BJ (cell line): Measurements from ENCODE around the gene ARHGAP45. TPM values are rescaled to one million over a fixed set of nuclear protein-coding genes. Genes with fewer than 3 reads are reported as not detected.

Experiments used
- CTCF ChIA-PET: fragments of 350-600 bp; formaldehyde crosslinking; extraction: SDS; loops from one replicate; lab custom pipeline; 2021; ENCODE audit warnings: antibody characterized with exemption, inconsistent platforms; lab: Yijun Ruan, JAX
- POLR2A ChIA-PET: fragments of 300-600 bp; sonication (Branson Sonifier 250); formaldehyde crosslinking; extraction: SDS; loops from one replicate; lab custom pipeline; 2021; ENCODE audit warnings: antibody characterized with exemption; lab: Charles Lee
- DNase-seq: peaks from one replicate; pipeline ENCODE4 v3.0.0-alpha.2; 2011; ENCODE audit warnings: low read depth
- H3K27me3 ChIP-seq: 2 replicates; pipeline ENCODE4 v1.6.0; 2011; ENCODE audit warnings: low read length; ENCODE audit not compliant: control insufficient read depth, insufficient read depth
- H3K36me3 ChIP-seq: 2 replicates; pipeline ENCODE4 v1.5.1; 2011; ENCODE audit warnings: low read length; ENCODE audit not compliant: control insufficient read depth, insufficient read depth
- H3K4me3 ChIP-seq: 2 replicates; pipeline ENCODE4 v1.5.1; 2011; ENCODE audit warnings: low read depth, mild to moderate bottlenecking, control low read depth, low read length
- polyA plus RNA-seq: library from polyadenylated mRNA; depleted of rRNA; stranded (reverse); fragments of >200 nt; gene quantifications from 2 replicates; pipeline ENCODE4 v1.2.3, GENCODE V29; 2011
- TF ChIP-seq, protein P1 (sequence below): IDR thresholded peaks from 2 replicates; pipeline ENCODE4 v1.5.1; 2011; ENCODE audit warnings: low read depth, mild to moderate bottlenecking, control low read depth, inconsistent platforms, low read length, moderate library complexity; ENCODE audit not compliant: insufficient read depth

Gene ARHGAP45
- polyA plus RNA-seq, 1 experiment: 0.13 TPM

DNA sequence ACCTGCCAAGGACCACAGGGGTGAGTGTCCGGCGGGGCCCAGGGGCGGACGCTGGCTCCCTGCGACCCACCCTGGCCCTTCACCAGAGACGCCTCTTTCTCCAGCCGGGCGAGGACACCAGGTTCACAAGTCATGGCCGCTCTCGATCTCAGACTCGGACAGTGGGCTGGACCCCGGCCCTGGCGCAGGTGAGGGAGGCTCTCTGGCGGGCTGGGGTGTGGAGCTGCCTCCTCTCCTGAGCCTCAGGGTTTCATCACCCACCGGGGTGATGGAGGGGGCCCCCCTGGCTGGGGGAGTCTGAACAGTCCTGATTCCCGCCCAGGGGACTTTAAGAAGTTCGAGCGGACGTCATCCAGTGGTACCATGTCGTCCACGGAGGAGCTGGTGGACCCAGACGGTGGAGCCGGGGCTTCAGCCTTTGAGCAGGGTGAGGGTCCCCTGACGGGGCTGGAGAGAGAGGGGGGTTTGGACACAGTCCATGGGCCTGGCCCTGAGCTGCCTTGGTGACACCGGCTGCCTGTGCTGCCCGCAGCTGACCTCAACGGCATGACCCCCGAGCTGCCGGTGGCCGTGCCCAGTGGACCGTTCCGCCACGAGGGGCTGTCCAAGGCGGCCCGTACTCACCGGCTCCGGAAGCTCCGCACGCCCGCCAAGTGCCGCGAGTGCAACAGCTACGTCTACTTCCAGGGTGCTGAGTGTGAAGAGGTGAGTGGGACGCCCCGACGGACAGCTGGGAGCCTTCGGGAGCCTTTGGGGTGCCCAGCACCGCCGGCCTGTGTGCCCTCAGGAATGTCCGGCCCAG is 13.6 kb downstream of the ARHGAP45 start:
- CTCF ChIA-PET: interaction anchor here (0.8 to 1.8 kb wide), 2 partner anchors 9 to 21 kb away, joined by 3 to 12 read pairs; no protein-coding TSS in a partner anchor
- POLR2A ChIA-PET: no interaction called here
- no peak for DNase-seq
- no peaks in the 10 kb centered on the region for H3K27me3 ChIP-seq
- TF ChIP-seq, protein P1, sequence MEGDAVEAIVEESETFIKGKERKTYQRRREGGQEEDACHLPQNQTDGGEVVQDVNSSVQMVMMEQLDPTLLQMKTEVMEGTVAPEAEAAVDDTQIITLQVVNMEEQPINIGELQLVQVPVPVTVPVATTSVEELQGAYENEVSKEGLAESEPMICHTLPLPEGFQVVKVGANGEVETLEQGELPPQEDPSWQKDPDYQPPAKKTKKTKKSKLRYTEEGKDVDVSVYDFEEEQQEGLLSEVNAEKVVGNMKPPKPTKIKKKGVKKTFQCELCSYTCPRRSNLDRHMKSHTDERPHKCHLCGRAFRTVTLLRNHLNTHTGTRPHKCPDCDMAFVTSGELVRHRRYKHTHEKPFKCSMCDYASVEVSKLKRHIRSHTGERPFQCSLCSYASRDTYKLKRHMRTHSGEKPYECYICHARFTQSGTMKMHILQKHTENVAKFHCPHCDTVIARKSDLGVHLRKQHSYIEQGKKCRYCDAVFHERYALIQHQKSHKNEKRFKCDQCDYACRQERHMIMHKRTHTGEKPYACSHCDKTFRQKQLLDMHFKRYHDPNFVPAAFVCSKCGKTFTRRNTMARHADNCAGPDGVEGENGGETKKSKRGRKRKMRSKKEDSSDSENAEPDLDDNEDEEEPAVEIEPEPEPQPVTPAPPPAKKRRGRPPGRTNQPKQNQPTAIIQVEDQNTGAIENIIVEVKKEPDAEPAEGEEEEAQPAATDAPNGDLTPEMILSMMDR: no peak
- no peak overlapping the region for H3K4me3 ChIP-seq
- H3K36me3 ChIP-seq: no peaks in the 10 kb centered on the region

DNA sequence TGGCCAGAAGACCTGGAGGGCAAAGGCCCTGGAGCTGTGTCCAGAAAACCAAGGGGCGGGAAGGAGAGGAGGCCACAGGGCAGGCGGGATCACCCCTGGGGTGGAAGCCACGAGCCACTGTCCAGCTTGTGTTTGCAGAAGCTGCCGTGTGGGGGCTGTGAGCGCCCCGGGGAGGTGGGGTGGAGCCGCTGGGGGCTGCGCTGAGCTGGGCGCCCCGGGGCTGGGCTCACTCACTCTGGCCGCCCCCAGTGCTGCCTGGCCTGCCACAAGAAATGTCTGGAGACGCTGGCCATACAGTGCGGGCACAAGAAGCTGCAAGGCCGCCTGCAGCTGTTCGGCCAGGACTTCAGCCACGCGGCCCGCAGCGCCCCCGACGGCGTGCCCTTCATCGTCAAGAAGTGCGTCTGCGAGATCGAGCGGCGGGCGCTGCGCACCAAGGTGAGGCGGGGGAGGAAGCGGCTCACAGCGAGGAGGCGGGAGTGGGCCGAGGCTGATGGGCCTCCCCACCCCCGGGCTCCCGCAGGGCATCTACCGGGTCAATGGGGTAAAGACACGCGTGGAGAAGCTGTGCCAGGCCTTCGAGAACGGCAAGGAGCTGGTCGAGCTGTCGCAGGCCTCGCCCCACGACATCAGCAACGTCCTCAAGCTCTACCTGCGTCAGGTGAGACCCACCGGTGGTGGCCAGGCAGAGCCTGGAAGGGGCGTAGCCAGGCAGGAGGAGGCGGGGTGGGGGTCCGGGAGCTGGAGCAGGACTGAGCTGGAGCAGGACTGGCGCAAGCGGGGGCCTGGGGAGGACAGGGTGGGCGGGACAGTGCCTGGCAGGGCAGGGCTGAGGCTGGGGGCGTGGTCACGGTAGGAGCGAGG is 14.6 kb downstream of the ARHGAP45 start:
- Histone ChIP-seq H3K27me3 (no peaks in the 10 kb centered on the region), H3K36me3 (peaks cover 2% of the 10 kb centered on the region; the same call in 1 of the 2 replicates), H3K4me3 (no peak overlapping the region)
- no peak for DNase-seq
- POLR2A ChIA-PET: no interaction called here
- TF ChIP-seq, protein P1: no peak
- CTCF ChIA-PET: interaction anchor here (0.8 to 1.8 kb wide), 2 partner anchors 10 to 20 kb away, joined by 3 to 12 read pairs; no protein-coding TSS in a partner anchor

DNA sequence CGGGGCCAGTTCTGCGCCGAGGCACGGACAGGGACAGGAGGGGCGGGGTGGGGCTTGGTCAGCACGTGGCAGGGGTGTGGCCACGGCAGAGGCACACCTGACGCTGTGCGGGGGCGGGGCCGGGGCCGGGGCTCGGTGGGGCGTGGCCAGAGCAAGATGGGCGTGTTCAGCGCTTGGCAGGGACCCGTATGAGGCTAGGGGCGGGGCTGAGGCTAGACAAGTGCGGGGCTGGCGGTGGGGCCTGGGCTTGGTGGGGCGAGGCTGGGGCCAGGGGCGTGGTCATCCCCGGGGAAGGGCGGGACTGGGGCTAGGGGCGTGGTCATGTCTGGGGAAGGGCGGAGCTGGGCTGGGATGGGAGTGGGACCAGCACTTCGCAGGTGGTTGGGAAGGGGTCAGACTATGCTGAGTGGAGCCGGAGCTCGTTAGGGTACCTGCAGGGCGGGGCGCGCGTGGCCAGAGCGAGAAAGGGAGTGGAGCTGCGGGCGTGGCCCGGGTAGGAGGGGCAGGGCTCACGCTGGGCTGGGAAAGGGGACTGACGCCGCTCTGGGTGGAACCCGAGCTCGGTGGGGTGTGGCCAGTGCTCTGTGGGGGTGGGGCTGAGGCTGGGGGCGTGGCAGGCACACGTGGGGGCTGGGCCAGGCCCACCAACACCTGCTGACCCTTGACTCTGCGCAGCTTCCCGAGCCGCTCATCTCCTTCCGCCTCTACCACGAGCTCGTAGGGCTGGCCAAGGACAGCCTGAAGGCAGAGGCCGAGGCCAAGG is 15.4 kb downstream of the ARHGAP45 start:
- ChIA-PET CTCF (interaction anchor here (1.8 kb wide), 1 partner anchor 11 kb away, joined by 12 read pairs; no protein-coding TSS in a partner anchor), POLR2A (interaction anchor here (0.7 kb wide), 1 partner anchor 20 kb away, joined by 5 read pairs; no protein-coding TSS in a partner anchor)
- peaks cover 2% of the 10 kb centered on the region for H3K36me3 ChIP-seq
- DNase-seq: no peak
- H3K4me3 ChIP-seq: peak overlapping the region; percentile 32
- H3K27me3 ChIP-seq: no peaks in the 10 kb centered on the region
- TF ChIP-seq, protein P1: no peak

DNA sequence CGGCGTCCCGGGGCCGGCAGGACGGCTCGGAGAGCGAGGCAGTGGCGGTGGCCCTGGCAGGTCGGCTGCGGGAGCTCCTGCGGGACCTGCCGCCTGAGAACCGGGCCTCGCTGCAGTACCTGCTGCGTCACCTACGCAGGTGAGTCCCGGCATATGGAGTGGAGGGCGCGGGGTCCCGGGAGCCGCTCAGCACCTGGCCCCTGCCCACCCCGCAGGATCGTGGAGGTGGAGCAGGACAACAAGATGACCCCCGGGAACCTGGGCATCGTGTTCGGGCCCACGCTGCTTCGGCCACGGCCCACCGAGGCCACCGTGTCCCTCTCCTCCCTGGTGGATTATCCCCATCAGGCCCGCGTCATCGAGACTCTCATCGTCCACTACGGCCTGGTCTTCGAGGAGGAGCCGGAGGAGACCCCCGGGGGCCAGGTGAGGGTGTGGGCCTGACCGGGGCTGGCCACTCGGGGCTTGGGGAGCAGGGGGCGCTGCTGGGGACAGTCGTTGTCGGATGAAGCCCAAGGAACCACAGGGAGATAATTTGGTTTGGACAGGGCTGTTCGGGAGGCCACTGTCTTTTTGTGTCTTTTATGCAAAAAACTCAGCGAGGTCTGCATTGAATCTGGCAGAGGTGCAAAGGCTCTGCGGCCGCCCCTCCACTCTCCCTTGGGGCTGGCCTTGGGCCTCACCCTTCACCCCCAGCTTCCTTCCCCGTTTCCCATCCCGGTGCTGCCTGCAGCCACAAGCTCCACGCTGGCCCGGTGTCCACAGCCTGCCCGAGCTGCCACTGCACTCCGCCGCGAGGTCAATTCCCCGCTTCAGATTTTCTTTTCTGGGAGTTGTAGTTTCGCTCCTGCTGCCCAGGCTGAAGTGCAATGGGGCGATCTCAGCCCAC is 16.2 kb downstream of the ARHGAP45 start:
- CTCF ChIA-PET: no interaction called here
- peaks cover 5% of the 10 kb centered on the region for H3K36me3 ChIP-seq
- POLR2A ChIA-PET: interaction anchor here (0.7 kb wide), 1 partner anchor 21 kb away, joined by 5 read pairs; no protein-coding TSS in a partner anchor
- no peak for DNase-seq
- no peak overlapping the region for H3K4me3 ChIP-seq
- H3K27me3 ChIP-seq: no peaks in the 10 kb centered on the region
- TF ChIP-seq, protein P1: no peak
